Measurements from ENCODE around the gene IWS1. TPM values are rescaled to one million over a fixed set of nuclear protein-coding genes. Genes with fewer than 3 reads are reported as not detected.

IWS1 gene
- total and polyA plus RNA-seq, 9 of the 15 experiments (the other 6 are each of a cell fraction or from before 2014, with no cell fraction given) = 20.8 to 67.2 (median 46.6) TPM

GRCh38 chr2:127454595-127455565, 71.4 kb downstream of the IWS1 start:
- Histone ChIP-seq H3K27ac (ENCODE audit: extremely low read depth, low read depth, low read length) (no peak overlapping the region), H3K9ac (ENCODE audit: insufficient read depth in 1 of 2, low read depth in 2 of 2, low read length in 2 of 2) (no peak overlapping the region), H2AFZ (ENCODE audit: low read depth, low read length) (no peak overlapping the region), H3K4me1 (replicated peaks in 1 of 2; ENCODE audit: control insufficient read depth in 2 of 2, insufficient read depth in 2 of 2, low read length in 2 of 2) (no peaks in the 10 kb centered on the region; a peak in 1 of 5 replicates), H3K9me1 (ENCODE audit: control insufficient read depth, insufficient read depth, low read length) (no peaks in the 10 kb centered on the region), H3K79me2 (ENCODE audit: control insufficient read depth, insufficient read depth, low read length) (no peaks in the 10 kb centered on the region), H4K20me1 (replicated peaks; ENCODE audit: control insufficient read depth, insufficient read depth, low read length) (no peaks in the 10 kb centered on the region), H3K36me3 (ENCODE audit: control insufficient read depth, insufficient read depth, low read length) (no peaks in the 10 kb centered on the region), H3K4me2 (ENCODE audit: insufficient read depth, low read length) (no peak overlapping the region), H3K4me3 (no peak overlapping the region), H3K27me3 (ENCODE audit: control insufficient read depth in 2 of 2, insufficient read depth in 2 of 2, low read length in 2 of 2) (peaks cover 0 to 14% of the 10 kb centered on the region in 2 experiments; a peak in 2 of 5 replicates), H3K9me3 (replicated peaks; ENCODE audit: control insufficient read depth, insufficient read depth, low read depth, low read length) (no peaks in the 10 kb centered on the region)
- ATAC-seq (no peak), FAIRE-seq (no peak), DNase-seq (ENCODE audit: extremely low read depth in 1 of 4, low spot score in 3 of 4) (no peak)
- BruUV-seq (replicated peaks) = no TSS peak
- intact Hi-C loops (cut with micrococcal nuclease) = no loop called here
- ChIA-PET CTCF (ENCODE audit: low intra/inter-chr PET ratio) (interaction anchor here (0.6 to 3.3 kb wide), 3 partner anchors 130 to 256 kb away, joined by 3 to 27 read pairs (median 15); no protein-coding TSS in a partner anchor), POLR2A (no interaction called here)
- 34% methylated on average over 19 of the region's 19 CpGs for WGBS (ENCODE audit: insufficient coverage, low coverage, missing lambda C conversion rate)
- in situ Hi-C loops (cut with MboI) = loop anchor here (10.0 kb wide), 1 partner anchor 250 kb away; no protein-coding TSS in a partner anchor
- no peak for TF ChIP-seq CREB1 (IDR thresholded peaks at IDR 0.05)
- no peak for TF ChIP-seq CREB1 (CRISPR knock-in tag; IDR thresholded peaks at IDR 0.05)
- no peak for TF ChIP-seq BRF2 (IDR thresholded peaks at IDR 0.05; ENCODE audit: borderline replicate concordance, insufficient read depth, insufficient read length)
- TF ChIP-seq ETS1 (conservative IDR thresholded peaks at IDR 0.05; ENCODE audit: control insufficient read depth, low read depth, low read length) = no peak
- TF ChIP-seq TEAD2 (tag; IDR thresholded peaks at IDR 0.05) = no peak
- TF ChIP-seq ZNF140 (CRISPR knock-in tag; IDR thresholded peaks at IDR 0.05) = no peak
- TF ChIP-seq CHAMP1 (IDR thresholded peaks at IDR 0.05) = no peak
- TF ChIP-seq KDM2B (CRISPR knock-in tag; IDR thresholded peaks at IDR 0.05) = no peak
